Spleen (tissue), 11 donors: ENCODE results near the gene CMIP. TPM values are rescaled to one million over a fixed set of nuclear protein-coding genes. Genes with fewer than 3 reads are reported as not detected.
A peak's percentile ranks its signal among the peaks of the same experiment; 100 is the strongest.

Source experiments
- DNase-seq: peaks from one replicate; pipeline ENCODE4 v3.0.0-alpha.2; 2020
- H3K27ac ChIP-seq, 8 donors: fragments of 200-600 bp; sonication (generic) in 7 of 8; 1 replicate in 4 of 8; 2 replicates in 4 of 8; pipeline versions ENCODE4 v1.5.0 to v1.8.0; 2016 to 2021; ENCODE audit warnings: inconsistent platforms in 4 of 8, mild to moderate bottlenecking in 4 of 8, moderate library complexity in 1 of 8
- H3K27me3 ChIP-seq, 7 donors: fragments of 200-600 bp; sonication (generic) in 6 of 7; replicated peaks in 1 of 7; 1 replicate in 4 of 7; 2 replicates in 3 of 7; pipeline versions ENCODE4 v1.5.0 to v1.8.0; 2016 to 2021; ENCODE audit warnings: inconsistent platforms in 3 of 7, mild to moderate bottlenecking in 1 of 7
- H3K36me3 ChIP-seq, 6 donors: fragments of 200-600 bp; sonication (generic) in 5 of 6; 1 replicate in 4 of 6; 2 replicates in 2 of 6; pipeline versions ENCODE4 v1.5.0 to v1.8.0; 2016 to 2021; ENCODE audit warnings: inconsistent platforms in 2 of 6
- H3K4me1 ChIP-seq, 6 donors: fragments of 200-600 bp; sonication (generic) in 5 of 6; 1 replicate in 3 of 6; 2 replicates in 3 of 6; pipeline versions ENCODE4 v1.5.0 to v1.8.0; 2016 to 2021; ENCODE audit warnings: inconsistent platforms in 3 of 6
- H3K4me3 ChIP-seq, 8 donors: fragments of 200-600 bp; sonication (generic) in 7 of 8; 1 replicate in 4 of 8; 2 replicates in 4 of 8; pipeline versions ENCODE4 v1.5.0 to v1.8.0; 2016 to 2021; ENCODE audit warnings: inconsistent platforms in 4 of 8, mild to moderate bottlenecking in 4 of 8, moderate library complexity in 2 of 8
- H3K9me3 ChIP-seq, 8 donors: fragments of 200-600 bp; sonication (generic) in 7 of 8; 1 replicate in 4 of 8; 2 replicates in 4 of 8; pipeline versions ENCODE4 v1.5.0 to v1.8.0; 2016 to 2021; ENCODE audit warnings: inconsistent platforms in 4 of 8
- CTCF ChIP-seq, 11 experiments: fragments of 200-600 bp in 7 of 11; fragments of 450-650 bp in 4 of 11; sonication (generic) in 4 of 11; IDR thresholded peaks in 8 of 11; conservative IDR thresholded peaks in 3 of 11; 1 replicate in 7 of 11; 2 replicates in 4 of 11; pipeline versions ENCODE4 v1.4.0 to v1.8.0; 2016 to 2021; ENCODE audit warnings: antibody characterized with exemption in 11 of 11, inconsistent platforms in 4 of 11, mild to moderate bottlenecking in 1 of 11
- POLR2A ChIP-seq, 3 donors: fragments of 450-650 bp; IDR thresholded peaks; one replicate each; pipeline ENCODE4 v1.5.1; 2017; ENCODE audit warnings: antibody characterized with exemption in 3 of 3, mild to moderate bottlenecking in 1 of 3
- POLR2AphosphoS5 ChIP-seq, 3 donors: sonication (generic); formaldehyde crosslinking; IDR thresholded peaks; one replicate each; pipeline ENCODE4 v1.5.1; 2017; ENCODE audit warnings: antibody characterized with exemption in 3 of 3
- WGBS, 5 donors: extraction: QIAGEN DNeasy Blood & Tissue Kit in 3 of 5; methylation state at CpG; one replicate each; pipeline versions ENCODE4 v1.1.5 to v1.1.7; 2013 to 2018; 5-methylcytosine and 5-hydroxymethylcytosine counted together
- intact Hi-C: fragments of 100-400 bp; cut with DNase I; formaldehyde crosslinking; loops from one replicate; pipeline ENCODE4 v1.15.0; 2023; ENCODE audit warnings: low total_unique reads
- polyA plus RNA-seq, 3 donors: library from polyadenylated mRNA; stranded (reverse); fragments of 200-250 nt; gene quantifications; one replicate each; pipeline ENCODE4 v1.2.1, GENCODE V29; 2013
- total RNA-seq, 7 donors: library from RNA; depleted of rRNA in 3 of 7; stranded (reverse); fragments of >200 nt in 3 of 7; fragmentation: NEBNext Ultra II Directional in 4 of 7; extraction: Animal tissue kit (Norgen Biotek cat#: 25700) in 4 of 7; gene quantifications; one replicate each; pipeline versions ENCODE4 v1.1.0 to v1.2.1, GENCODE V29; 2016 to 2021
- donor health status: healthy with polysubstance abuse.
- donor health status: DM: no; HTN: no; CAD: no; lungs with moderate emphysema.
- donor health status: DM: no; HTN: no; CAD: no.
- donor health status: Bipolar disorder and iron deficiency.
- donor health status: healthy.
- donor health status: DM: no; HTN: no; CAD: no.
- donor health status: DM: yes; HTN: yes; CAD: no.

CMIP gene
- total and polyA plus RNA-seq, 10 donors = 6.0 to 107 (median 63.6) TPM

- TF ChIP-seq CTCF (IDR thresholded peaks at IDR 0.05 in 8 of 11, conservative IDR thresholded peaks at IDR 0.05 in 3 of 11) (no peak), POLR2AphosphoS5 (IDR thresholded peaks at IDR 0.05) (peak in 2 of 3 donors; percentile 23 to 58)
- H3K4me1 ChIP-seq = peaks cover 0 to 9% (median 0%) of the 10 kb centered on the region in 6 donors
- no peaks in the 10 kb centered on the region for H3K27me3 ChIP-seq
- H3K4me3 ChIP-seq = no peak overlapping the region
- peaks cover 0 to 91% (median 66%) of the 10 kb centered on the region in 6 donors for H3K36me3 ChIP-seq
- DNase-seq = peak; percentile 73
- H3K9me3 ChIP-seq = no peaks in the 10 kb centered on the region
- H3K27ac ChIP-seq = peak overlapping the region in 3 of 8 donors; percentile 9 to 56 (median 18)
- WGBS, 5 donors = 83 to 93% (median 91%) methylated on average over 21 to 27 of the region's 27 CpGs
- intact Hi-C loops = no loop called here
Observed at GRCh38 chr16:81707411-81708265, 263.0 kb downstream of the CMIP start.

GRCh38 chr16:81708266-81709015 is 263.8 kb downstream of the CMIP start:
- H3K36me3 ChIP-seq = peaks cover 0 to 83% (median 59%) of the 10 kb centered on the region in 6 donors

DNA sequence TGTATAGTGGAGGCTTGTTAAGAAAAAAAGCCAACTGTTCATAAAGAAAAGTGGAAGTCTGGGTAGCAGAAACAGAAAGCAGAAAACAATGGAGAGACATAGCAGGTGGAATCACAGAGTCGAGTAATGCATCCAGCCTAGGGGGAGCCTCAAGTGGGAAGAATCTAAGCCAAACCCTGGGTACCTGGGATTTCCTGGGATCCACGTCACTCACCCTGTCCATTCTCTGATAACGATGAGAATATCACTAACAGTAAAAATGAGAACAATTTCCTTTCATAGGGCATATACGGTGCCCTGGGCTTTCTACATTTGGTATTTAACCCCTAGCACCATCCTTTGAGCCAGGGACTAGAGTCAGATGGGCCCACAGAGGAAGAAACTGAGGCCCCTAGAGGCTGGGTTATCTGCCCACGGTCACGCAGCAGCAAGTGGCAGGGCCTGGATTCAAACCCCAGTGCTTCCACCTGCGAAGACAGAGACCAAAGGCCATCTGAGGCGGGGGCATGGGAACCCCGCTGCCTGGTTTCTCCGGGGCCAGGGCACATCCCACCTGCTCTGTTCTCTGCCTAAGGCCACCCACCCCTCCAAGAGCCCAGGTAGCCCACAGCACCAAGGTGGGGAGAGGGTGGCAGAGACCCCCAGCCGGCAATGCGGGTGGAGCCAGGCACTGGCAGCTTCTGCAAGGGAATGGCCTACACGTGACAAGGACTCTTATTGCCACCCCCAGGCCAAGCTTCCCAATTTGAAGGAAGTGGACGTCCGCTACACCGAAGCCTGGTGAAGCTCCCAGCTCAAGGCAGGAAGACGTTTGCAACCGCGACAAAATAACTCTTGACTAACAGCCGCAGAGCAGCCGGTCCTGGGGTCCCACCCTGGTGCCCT is 264.6 kb downstream of the CMIP start:
- Histone ChIP-seq H3K9me3 (no peaks in the 10 kb centered on the region), H3K4me1 (peaks cover 0 to 9% (median 0%) of the 10 kb centered on the region in 6 donors), H3K27ac (peak overlapping the region in 1 of 8 donors; percentile 56), H3K4me3 (no peak overlapping the region), H3K36me3 (peaks cover 0 to 76% (median 56%) of the 10 kb centered on the region in 6 donors), H3K27me3 (no peaks in the 10 kb centered on the region)
- TF ChIP-seq POLR2AphosphoS5 (IDR thresholded peaks at IDR 0.05) (peak in 1 of 3 donors; percentile 38), CTCF (IDR thresholded peaks at IDR 0.05 in 8 of 11, conservative IDR thresholded peaks at IDR 0.05 in 3 of 11) (no peak)
- intact Hi-C loops = no loop called here
- whole genome bisulfite sequencing, 5 donors = 62 to 78% (median 68%) methylated on average over 16 to 21 of the region's 21 CpGs
- peak; percentile 51 for DNase-seq

More at GRCh38 chr16:81708266-81709015, 263.8 kb downstream of the CMIP start:
- peak overlapping the region in 3 of 8 donors; percentile 7 to 56 (median 18) for H3K27ac ChIP-seq
- intact Hi-C loops = no loop called here
- H3K4me3 ChIP-seq = no peak overlapping the region
- WGBS, 5 donors = 72 to 85% (median 82%) methylated on average over 11 of the region's 11 CpGs
- no peaks in the 10 kb centered on the region for H3K9me3 ChIP-seq
- DNase-seq = peak; percentile 74
- H3K27me3 ChIP-seq = no peaks in the 10 kb centered on the region
- TF ChIP-seq POLR2A (IDR thresholded peaks at IDR 0.05) (no peak), CTCF (IDR thresholded peaks at IDR 0.05 in 8 of 11, conservative IDR thresholded peaks at IDR 0.05 in 3 of 11) (no peak)
- peaks cover 0 to 9% (median 0%) of the 10 kb centered on the region in 6 donors for H3K4me1 ChIP-seq
